GM20000 (cell line): ENCODE measurements around the gene UNC93B1.

ENCODE experiments used
- DNase-seq: peaks from one replicate; pipeline ENCODE4 v3.0.0; 2012; ENCODE audit warnings: low spot score
- TF ChIP-seq, protein P1 (sequence below): IDR thresholded peaks from 2 replicates; pipeline ENCODE4 v1.5.1; 2012; ENCODE audit warnings: mild to moderate bottlenecking, control low read depth; ENCODE audit errors: extremely low read depth, missing control alignments

UNC93B1 gene

DNA sequence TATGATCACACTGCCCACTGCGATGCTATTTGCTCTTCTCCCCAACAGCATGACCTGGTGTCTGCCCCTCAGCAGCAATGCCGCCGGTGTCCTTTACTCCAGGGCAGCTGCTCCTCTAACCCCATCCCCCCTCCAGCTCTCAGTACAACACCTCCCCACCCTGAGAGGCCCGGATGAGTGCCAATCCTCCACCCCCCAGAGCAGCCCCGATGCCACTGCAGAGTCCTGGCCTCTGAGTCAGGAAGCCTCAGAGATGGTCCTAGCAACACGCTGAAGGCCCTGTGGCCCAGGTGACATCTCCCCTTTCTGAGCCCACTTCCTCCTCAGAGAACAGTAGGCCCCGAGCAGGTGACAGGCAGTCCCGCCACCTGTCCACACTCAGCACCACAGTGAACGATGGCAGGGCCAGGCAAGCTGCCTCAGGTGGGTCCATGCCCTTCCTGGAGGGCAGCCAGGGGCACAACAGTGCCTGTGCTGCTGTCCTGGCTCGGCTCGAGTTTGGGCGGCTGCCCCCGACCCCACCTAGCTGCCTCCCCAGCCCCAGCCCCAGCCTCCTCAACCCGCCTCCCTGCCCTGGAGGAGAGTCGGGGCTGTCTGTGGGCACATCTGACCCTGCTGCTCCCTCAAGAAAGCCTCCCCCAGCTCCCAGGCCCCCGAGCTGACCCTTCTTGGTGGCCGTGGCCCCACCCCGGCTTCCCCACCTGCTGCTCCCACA lies 22.7 kb upstream of the UNC93B1 start:
- TF ChIP-seq, protein P1, sequence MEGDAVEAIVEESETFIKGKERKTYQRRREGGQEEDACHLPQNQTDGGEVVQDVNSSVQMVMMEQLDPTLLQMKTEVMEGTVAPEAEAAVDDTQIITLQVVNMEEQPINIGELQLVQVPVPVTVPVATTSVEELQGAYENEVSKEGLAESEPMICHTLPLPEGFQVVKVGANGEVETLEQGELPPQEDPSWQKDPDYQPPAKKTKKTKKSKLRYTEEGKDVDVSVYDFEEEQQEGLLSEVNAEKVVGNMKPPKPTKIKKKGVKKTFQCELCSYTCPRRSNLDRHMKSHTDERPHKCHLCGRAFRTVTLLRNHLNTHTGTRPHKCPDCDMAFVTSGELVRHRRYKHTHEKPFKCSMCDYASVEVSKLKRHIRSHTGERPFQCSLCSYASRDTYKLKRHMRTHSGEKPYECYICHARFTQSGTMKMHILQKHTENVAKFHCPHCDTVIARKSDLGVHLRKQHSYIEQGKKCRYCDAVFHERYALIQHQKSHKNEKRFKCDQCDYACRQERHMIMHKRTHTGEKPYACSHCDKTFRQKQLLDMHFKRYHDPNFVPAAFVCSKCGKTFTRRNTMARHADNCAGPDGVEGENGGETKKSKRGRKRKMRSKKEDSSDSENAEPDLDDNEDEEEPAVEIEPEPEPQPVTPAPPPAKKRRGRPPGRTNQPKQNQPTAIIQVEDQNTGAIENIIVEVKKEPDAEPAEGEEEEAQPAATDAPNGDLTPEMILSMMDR: no peak
- DNase-seq: no peak

- DNase-seq: no peak
Observed at GRCh38 chr11:68025047-68025446, 21.1 kb upstream of the UNC93B1 start.

DNA sequence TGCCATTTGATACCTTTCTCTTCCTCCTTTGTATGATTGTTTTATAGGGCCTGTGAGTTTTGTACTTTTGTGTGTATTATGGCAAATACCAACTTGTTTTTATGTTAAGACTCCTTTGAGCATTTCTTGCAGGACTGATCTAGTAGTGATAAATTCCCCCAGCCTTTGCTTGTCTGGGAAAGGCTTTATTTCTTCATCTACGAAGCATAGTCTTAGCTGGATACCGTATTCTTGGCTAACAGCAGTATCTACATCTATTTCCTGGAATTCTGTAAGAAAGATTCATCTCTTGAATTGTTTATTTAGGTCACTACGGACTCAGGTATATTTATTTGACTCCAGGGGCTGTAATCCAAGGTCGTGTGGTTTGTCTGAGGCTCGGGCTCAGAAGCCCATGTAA lies 20.6 kb upstream of the UNC93B1 start:
- no peak for DNase-seq
- TF ChIP-seq, protein P1: no peak

More at GRCh38 chr11:68025047-68025446, 21.1 kb upstream of the UNC93B1 start:
- TF ChIP-seq, protein P1: no peak

DNA sequence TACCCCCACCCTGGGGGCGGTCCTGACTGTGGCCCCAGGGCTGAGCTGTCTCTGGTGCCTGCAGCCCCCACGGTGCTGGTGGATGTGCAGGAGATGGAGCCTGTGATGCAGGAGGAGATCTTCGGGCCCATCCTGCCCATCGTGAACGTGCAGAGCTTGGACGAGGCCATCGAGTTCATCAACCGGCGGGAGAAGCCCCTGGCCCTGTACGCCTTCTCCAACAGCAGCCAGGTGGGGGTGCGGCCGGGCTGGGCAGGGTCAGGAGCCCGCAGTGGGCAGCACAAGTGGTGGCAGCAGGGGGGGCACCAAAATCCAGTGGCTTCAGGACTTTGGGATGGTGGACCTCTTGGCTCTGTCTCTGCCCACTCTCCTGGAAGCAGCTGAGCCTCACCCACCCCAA lies 18.6 kb upstream of the UNC93B1 start:
- DNase-seq: no peak
- TF ChIP-seq, protein P1: no peak

DNA sequence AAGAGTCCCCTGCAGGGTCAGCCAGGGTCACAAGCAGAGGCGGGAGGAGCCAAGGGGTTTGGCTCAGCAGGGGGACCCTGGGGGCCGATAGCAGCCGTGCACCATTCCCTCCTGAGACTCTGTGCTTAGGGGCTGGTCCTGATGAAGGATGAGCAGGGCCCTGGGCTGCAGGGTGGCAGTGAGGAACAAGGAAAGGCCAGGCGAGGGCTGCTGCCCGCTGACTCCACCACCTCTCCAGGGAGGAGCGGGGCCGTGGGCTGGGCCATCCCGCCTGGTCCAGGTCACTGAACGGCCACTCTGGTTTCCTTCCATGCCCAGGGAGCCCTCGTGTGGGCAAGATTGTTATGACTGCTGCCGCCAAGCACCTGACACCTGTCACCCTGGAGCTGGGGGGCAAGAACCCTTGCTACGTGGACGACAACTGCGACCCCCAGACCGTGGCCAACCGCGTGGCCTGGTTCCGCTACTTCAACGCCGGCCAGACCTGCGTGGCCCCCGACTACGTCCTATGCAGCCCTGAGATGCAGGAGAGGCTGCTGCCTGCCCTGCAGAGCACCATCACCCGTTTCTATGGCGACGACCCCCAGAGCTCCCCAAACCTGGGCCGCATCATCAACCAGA lies 17.4 kb upstream of the UNC93B1 start:
- TF ChIP-seq, protein P1: no peak
- DNase-seq: no peak

GRCh38 chr11:68020575-68020974 lies 16.7 kb upstream of the UNC93B1 start:
- DNase-seq: no peak
- TF ChIP-seq, protein P1: no peak

GRCh38 chr11:68019486-68019885 lies 15.6 kb upstream of the UNC93B1 start:
- TF ChIP-seq, protein P1: no peak
- DNase-seq: no peak
